H54 (cell line): ENCODE measurements around the gene PHLDB2.
A peak's percentile ranks its signal among the peaks of the same experiment; 100 is the strongest.

Source experiments
- DNase-seq: peaks from one replicate; pipeline ENCODE4 v3.0.0; 2011; ENCODE audit warnings: low spot score, mixed read lengths; ENCODE audit not compliant: insufficient read length
- FAIRE-seq: peaks from 3 replicates; lab custom pipeline; 2011; peaks lifted over from hg19 to GRCh38; lab: Jason Lieb, UNC
- POLR2A ChIP-seq: IDR thresholded peaks from 2 replicates; pipeline ENCODE4 v1.6.1; 2011; ENCODE audit warnings: low read depth, mild to moderate bottlenecking, low read length

The PHLDB2 gene

GRCh38 chr3:111829023-111829422, 30.0 kb upstream of the PHLDB2 start:
- DNase-seq (no peak), FAIRE-seq (no peak)
- no peak for TF ChIP-seq POLR2A

GRCh38 chr3:111831840-111832239, 27.2 kb upstream of the PHLDB2 start:
- TF ChIP-seq POLR2A = no peak
- FAIRE-seq = peak; percentile 61
- no peak for DNase-seq

- DNase-seq (no peak), FAIRE-seq (no peak)
- no peak for TF ChIP-seq POLR2A
Observed at GRCh38 chr3:111837112-111837511, 22.0 kb upstream of the PHLDB2 start.

GRCh38 chr3:111838133-111838532, 20.9 kb upstream of the PHLDB2 start:
- no peak for TF ChIP-seq POLR2A
- no peak for FAIRE-seq
- DNase-seq = no peak

GRCh38 chr3:111846039-111846438, 13.0 kb upstream of the PHLDB2 start:
- TF ChIP-seq POLR2A = no peak
- DNase-seq = no peak
- FAIRE-seq = no peak

- peak; percentile 97 for FAIRE-seq
- peak; percentile 38 for DNase-seq
Observed at GRCh38 chr3:111846717-111847116, 12.3 kb upstream of the PHLDB2 start.

GRCh38 chr3:111848283-111848682, 10.8 kb upstream of the PHLDB2 start:
- FAIRE-seq = no peak
- TF ChIP-seq POLR2A = no peak
- DNase-seq = no peak

More at GRCh38 chr3:111846717-111847116, 12.3 kb upstream of the PHLDB2 start:
- no peak for TF ChIP-seq POLR2A

- no peak for FAIRE-seq
- DNase-seq = no peak
- TF ChIP-seq POLR2A = no peak
Observed at GRCh38 chr3:111848778-111849177, 10.3 kb upstream of the PHLDB2 start.

GRCh38 chr3:111850537-111850936, 8.5 kb upstream of the PHLDB2 start:
- FAIRE-seq = no peak
- no peak for DNase-seq
- no peak for TF ChIP-seq POLR2A

- FAIRE-seq (peak; percentile 98), DNase-seq (peak; percentile 40)
- no peak for TF ChIP-seq POLR2A
Observed at GRCh38 chr3:111851511-111851954, 7.5 kb upstream of the PHLDB2 start.

- DNase-seq (no peak), FAIRE-seq (peak; percentile 30)
- TF ChIP-seq POLR2A = no peak
Observed at GRCh38 chr3:111852540-111852939, 6.5 kb upstream of the PHLDB2 start.

- DNase-seq (no peak), FAIRE-seq (no peak)
- no peak for TF ChIP-seq POLR2A
Observed at GRCh38 chr3:111853068-111853467, 6.0 kb upstream of the PHLDB2 start.

GRCh38 chr3:111854990-111855389, 4.1 kb upstream of the PHLDB2 start:
- FAIRE-seq (no peak), DNase-seq (no peak)
- no peak for TF ChIP-seq POLR2A

GRCh38 chr3:111856501-111856900, 2.6 kb upstream of the PHLDB2 start:
- no peak for DNase-seq
- no peak for TF ChIP-seq POLR2A
- no peak for FAIRE-seq

- TF ChIP-seq POLR2A = no peak
- DNase-seq (no peak), FAIRE-seq (no peak)
Observed at GRCh38 chr3:111857474-111857873, 1.6 kb upstream of the PHLDB2 start.

- no peak for TF ChIP-seq POLR2A
- no peak for FAIRE-seq
- DNase-seq = no peak
Observed at GRCh38 chr3:111858642-111859041, 423 bp upstream of the PHLDB2 start.
